GM13977 (cell line): ENCODE data around the gene ATXN2.

ENCODE experiments used
- DNase-seq: peaks from one replicate; pipeline ENCODE4 v3.0.0; 2012; ENCODE audit warnings: low spot score
- CTCF ChIP-seq: IDR thresholded peaks from 2 replicates; pipeline ENCODE4 v1.5.1; 2012; ENCODE audit warnings: mild to moderate bottlenecking, control low read depth; ENCODE audit not compliant: insufficient read depth; ENCODE audit errors: extremely low read depth, missing control alignments
- in situ Hi-C: fragments of 300-500 bp; cut with MboI; formaldehyde crosslinking; loops from one replicate; pipeline ENCODE4 v1.12.0; 2022; ENCODE audit warnings: low sequenced_read_pairs, low pct_unique_long_range_greater_than_20kb, mixed read lengths, inconsistent platforms; ENCODE audit not compliant: unreplicated experiment

The ATXN2 gene

DNA sequence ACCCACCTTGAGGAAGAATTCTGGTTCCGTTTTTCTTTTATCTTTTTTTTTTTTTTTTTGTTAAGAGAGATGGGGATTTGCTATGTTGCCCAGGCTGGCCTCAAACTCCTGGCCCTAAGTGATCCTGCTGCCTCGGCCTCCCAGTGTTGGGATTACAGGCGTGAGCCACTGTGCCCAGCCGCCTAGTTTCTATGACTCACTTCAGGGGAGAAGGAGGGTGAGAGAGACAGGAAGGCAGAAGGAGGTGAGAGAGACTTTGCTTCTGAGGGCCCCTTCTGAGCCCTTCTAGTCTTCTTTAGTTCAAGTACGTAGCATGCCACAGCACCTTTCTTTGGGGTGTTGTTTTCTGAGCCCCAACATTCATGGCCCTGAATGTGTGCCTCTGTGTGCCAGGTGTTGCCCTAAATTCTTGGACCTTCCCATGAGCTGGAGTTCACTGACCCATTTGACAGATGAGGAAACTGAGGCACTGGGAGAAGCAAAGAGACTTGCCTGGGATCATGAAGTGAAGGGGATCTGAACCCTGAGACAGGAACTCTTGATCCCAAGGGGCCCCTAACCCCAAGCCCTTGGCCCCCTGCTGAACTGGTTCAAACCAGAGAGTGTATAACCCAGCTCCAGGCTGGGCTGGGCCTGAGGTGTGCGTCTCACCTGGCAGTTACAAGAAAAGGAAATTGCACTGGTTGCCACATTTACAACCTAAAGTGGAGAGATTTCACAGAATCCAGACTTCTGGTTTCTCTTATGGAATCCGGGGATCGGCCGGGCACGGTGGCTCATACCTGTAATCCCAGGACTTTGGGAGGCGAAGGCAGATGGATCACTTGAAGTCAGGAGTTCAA lies 172.6 kb downstream of the ATXN2 start:
- in situ Hi-C loops: no loop called here
- DNase-seq: no peak
- no peak for TF ChIP-seq CTCF

DNA sequence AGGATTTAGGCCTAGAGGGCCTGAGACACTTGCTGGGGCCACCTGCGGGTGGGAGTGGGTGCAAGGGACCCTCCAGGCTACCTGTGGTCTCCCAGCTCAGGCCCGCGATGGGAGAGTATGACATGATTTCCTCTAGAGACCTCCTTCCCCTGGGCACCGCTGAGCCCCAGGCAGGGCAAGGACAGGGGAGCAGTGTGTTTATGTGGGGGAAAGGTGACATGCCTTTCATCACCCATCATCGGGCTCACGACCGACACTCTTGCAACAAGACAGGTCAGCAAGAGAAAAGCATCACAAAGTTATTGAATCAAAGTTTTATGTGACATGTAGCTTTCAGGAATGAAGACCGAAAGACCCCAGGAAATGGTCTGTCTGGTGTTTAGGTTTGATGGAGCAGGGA lies 173.5 kb downstream of the ATXN2 start:
- no peak for DNase-seq
- no peak for TF ChIP-seq CTCF
- in situ Hi-C loops: no loop called here

DNA sequence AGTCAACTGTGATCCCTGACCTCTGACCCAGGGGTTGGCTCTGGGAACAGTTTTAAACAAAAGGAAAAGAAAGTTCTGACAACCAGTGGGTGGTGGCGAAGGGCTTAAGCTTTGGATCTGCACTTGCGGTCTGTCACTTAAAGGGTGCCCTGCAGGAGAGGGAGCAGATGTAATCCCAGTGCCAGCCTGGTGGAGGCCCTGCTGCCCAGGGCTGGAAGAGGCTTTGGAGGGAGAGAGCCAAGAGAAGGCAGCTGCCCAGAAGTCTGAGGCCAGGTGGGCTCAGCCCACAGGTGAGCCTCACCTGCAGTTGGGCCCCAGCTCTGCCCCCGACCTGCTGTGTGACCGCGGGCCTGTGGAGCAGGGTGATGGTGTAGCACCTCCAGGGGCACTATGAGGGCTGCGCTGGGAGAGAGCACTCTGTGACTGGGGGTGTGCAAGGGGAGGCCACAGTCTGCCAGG lies 174.3 kb downstream of the ATXN2 start:
- TF ChIP-seq CTCF: no peak
- no peak for DNase-seq
- in situ Hi-C loops: no loop called here

DNA sequence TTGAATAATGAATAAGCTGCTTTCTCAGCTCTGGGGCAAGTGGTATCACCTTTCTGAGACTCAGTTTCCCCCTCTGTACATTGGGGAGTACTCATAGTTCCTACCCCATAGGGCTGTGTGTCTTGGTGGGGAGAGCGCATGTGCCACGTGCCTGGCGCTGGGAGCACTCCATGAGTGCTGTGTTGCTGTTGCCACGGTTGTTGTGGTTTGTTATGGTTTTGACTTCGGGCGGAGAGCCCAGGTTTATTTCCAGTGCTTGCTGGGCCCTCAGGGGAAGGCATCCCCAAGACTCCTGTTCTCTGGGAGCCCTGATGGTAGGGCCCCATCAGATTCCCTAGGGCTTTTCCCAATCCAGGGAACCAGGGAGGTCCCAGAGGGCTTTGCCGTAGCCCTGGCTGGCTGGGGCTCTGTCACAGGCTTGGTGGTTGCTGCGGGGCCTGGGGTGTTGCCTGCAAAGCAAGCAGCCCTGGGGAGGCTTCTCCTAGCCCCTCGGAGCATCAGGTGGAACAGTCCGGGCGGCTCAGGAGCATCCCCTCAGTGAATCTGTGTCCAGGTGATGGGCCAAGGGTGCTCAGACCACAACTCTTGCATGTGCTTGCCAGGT lies 174.8 kb downstream of the ATXN2 start:
- TF ChIP-seq CTCF: no peak
- in situ Hi-C loops: no loop called here
- DNase-seq: no peak

DNA sequence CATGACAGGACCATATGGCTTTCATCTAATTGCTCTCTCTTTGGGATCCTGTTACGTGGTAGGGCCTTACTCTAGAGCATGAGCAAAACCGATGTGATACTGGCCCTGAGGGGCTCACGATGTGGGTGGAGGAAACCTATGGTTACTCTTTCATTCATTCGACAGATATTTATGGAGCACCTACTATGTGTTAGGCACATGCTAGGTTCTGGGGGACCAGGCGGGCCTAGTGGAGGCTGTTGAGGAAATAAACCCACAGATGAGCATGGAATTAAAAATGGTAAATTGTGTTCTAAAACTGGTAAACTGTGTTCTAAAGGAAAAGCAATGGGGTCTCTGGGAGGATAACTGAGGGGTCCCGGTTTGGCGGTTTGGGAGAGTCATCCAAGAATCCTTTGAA lies 178.6 kb downstream of the ATXN2 start:
- DNase-seq: peak; percentile 3
- in situ Hi-C loops: no loop called here
- no peak for TF ChIP-seq CTCF

GRCh38 chr12:111419784-111420183 lies 179.3 kb downstream of the ATXN2 start:
- no peak for DNase-seq
- no peak for TF ChIP-seq CTCF
- in situ Hi-C loops: no loop called here
